ENCODE measurements around the gene PEX14. TPM values are rescaled to one million over a fixed set of nuclear protein-coding genes. Genes with fewer than 3 reads are reported as not detected.

Gene PEX14
- total and polyA plus RNA-seq, 9 of the 15 experiments (the other 6 are each of a cell fraction or from before 2014, with no cell fraction given): 2.6 to 45.7 (median 22.7) TPM

DNA sequence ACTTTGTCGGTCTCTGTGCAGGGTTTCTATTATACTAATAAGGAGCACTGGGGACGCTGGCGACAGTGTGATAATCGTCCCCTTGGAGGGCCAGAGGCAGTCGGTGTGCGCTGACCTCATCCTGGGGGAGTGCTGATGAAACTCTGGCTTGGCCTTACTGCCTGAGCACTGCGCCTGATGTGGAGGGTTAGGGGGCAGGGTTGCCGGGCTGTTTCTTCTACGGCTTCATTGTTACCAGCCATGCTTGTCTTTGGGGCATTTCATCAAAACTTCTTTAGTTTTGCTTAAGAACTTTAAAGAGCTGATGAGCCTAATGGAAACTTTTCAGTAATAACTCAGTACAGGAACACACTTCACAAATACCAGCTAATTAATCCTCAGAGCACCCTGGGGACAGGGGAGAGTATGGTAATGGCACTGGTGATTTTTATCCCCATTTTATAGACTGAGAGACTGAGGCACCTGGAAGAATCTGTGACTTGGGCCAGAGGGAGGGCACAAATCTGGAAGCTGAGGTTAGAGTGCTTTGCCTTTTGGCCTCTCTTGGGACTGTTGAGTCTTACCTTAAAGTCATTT lies 81.8 kb downstream of the PEX14 start (continued):
- TF ChIP-seq GTF2F1 (IDR thresholded peaks at IDR 0.05; ENCODE audit: low read depth, low read length) (no peak), ZBTB43 (CRISPR knock-in tag; IDR thresholded peaks at IDR 0.05) (no peak), TAL1 (IDR thresholded peaks at IDR 0.05) (no peak; the same call in 1 of the 2 replicates), ZNF707 (CRISPR knock-in tag; conservative IDR thresholded peaks at IDR 0.05) (no peak), MCM2 (IDR thresholded peaks at IDR 0.05; ENCODE audit: low read depth) (no peak), HDAC2 (IDR thresholded peaks at IDR 0.05) (peak; percentile 91), SAFB2 (IDR thresholded peaks at IDR 0.05; ENCODE audit: borderline replicate concordance, low read depth, low read length, severe bottlenecking) (no peak), PTBP1 (IDR thresholded peaks at IDR 0.05; ENCODE audit: low read depth, low read length) (0 out of 2 replicates have a peak, but pooled peaks have one; percentile 51), ARID1B (IDR thresholded peaks at IDR 0.05) (peak; percentile 61), ZNF445 (CRISPR knock-in tag; IDR thresholded peaks at IDR 0.05; ENCODE audit: low read depth) (no peak), FOXP1 (CRISPR knock-in tag; IDR thresholded peaks at IDR 0.05) (no peak), HIVEP1 (CRISPR knock-in tag; IDR thresholded peaks at IDR 0.05) (no peak), BRD4 (IDR thresholded peaks at IDR 0.05) (peak; percentile 65; the same call in 1 of the 2 replicates), POLR3G (IDR thresholded peaks at IDR 0.05; ENCODE audit: extremely low read depth, insufficient read length, insufficient replicate concordance) (no peak), MCM7 (IDR thresholded peaks at IDR 0.05) (no peak), ETV6 (IDR thresholded peaks at IDR 0.05; ENCODE audit: borderline replicate concordance in 1 of 2, low read depth in 2 of 2, low read length in 1 of 2) (no peak), ETV6 (CRISPR knock-in tag; IDR thresholded peaks at IDR 0.05; ENCODE audit: borderline replicate concordance) (no peak), CLOCK (CRISPR knock-in tag; IDR thresholded peaks at IDR 0.05; ENCODE audit: borderline replicate concordance) (no peak), COPS2 (conservative IDR thresholded peaks at IDR 0.05) (no peak), SMAD3 (CRISPR knock-in tag; conservative IDR thresholded peaks at IDR 0.05) (0 out of 2 replicates have a peak, but pooled peaks have one; percentile 17), ID3 (CRISPR knock-in tag; IDR thresholded peaks at IDR 0.05) (no peak), ID3 (tag; IDR thresholded peaks at IDR 0.05) (0 out of 2 replicates have a peak, but pooled peaks have one; percentile 44)
- TF ChIP-seq, protein P1, sequence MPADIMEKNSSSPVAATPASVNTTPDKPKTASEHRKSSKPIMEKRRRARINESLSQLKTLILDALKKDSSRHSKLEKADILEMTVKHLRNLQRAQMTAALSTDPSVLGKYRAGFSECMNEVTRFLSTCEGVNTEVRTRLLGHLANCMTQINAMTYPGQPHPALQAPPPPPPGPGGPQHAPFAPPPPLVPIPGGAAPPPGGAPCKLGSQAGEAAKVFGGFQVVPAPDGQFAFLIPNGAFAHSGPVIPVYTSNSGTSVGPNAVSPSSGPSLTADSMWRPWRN (IDR thresholded peaks at IDR 0.05; ENCODE audit: low read depth): no peak
- TF ChIP-seq, protein P2, sequence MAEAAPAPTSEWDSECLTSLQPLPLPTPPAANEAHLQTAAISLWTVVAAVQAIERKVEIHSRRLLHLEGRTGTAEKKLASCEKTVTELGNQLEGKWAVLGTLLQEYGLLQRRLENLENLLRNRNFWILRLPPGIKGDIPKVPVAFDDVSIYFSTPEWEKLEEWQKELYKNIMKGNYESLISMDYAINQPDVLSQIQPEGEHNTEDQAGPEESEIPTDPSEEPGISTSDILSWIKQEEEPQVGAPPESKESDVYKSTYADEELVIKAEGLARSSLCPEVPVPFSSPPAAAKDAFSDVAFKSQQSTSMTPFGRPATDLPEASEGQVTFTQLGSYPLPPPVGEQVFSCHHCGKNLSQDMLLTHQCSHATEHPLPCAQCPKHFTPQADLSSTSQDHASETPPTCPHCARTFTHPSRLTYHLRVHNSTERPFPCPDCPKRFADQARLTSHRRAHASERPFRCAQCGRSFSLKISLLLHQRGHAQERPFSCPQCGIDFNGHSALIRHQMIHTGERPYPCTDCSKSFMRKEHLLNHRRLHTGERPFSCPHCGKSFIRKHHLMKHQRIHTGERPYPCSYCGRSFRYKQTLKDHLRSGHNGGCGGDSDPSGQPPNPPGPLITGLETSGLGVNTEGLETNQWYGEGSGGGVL (CRISPR knock-in tag; IDR thresholded peaks at IDR 0.05): no peak
